ENCODE results near the gene ARSK.

ARSK gene

GRCh38 chr5:95609711-95610110, 54.8 kb downstream of the ARSK start:
- Histone ChIP-seq H3K4me3 (ENCODE audit: low read depth, low read length) (no peak overlapping the region), H3K27me3 (ENCODE audit: insufficient read depth, low read depth, severe bottlenecking) (no peaks in the 10 kb centered on the region), H3K36me3 (no peaks in the 10 kb centered on the region), H3K27ac (no peak overlapping the region), H3K9me3 (ENCODE audit: severe bottlenecking) (no peaks in the 10 kb centered on the region)
- no peak for TF ChIP-seq CTCF (IDR thresholded peaks at IDR 0.05; ENCODE audit: low read depth, low read length)
- no peak for DNase-seq

GRCh38 chr5:95610546-95610945, 55.6 kb downstream of the ARSK start:
- Histone ChIP-seq H3K9me3 (ENCODE audit: severe bottlenecking) (no peaks in the 10 kb centered on the region), H3K27me3 (ENCODE audit: insufficient read depth, low read depth, severe bottlenecking) (no peaks in the 10 kb centered on the region), H3K4me3 (ENCODE audit: low read depth, low read length) (no peak overlapping the region), H3K27ac (no peak overlapping the region), H3K36me3 (no peaks in the 10 kb centered on the region)
- TF ChIP-seq CTCF (IDR thresholded peaks at IDR 0.05; ENCODE audit: low read depth, low read length): no peak
- DNase-seq: no peak

- no peak for DNase-seq
- H3K36me3 ChIP-seq: no peaks in the 10 kb centered on the region
- H3K27me3 ChIP-seq (ENCODE audit: insufficient read depth, low read depth, severe bottlenecking): no peaks in the 10 kb centered on the region
- TF ChIP-seq CTCF (IDR thresholded peaks at IDR 0.05; ENCODE audit: low read depth, low read length): no peak
- no peak overlapping the region for H3K4me3 ChIP-seq (ENCODE audit: low read depth, low read length)
- no peaks in the 10 kb centered on the region for H3K9me3 ChIP-seq (ENCODE audit: severe bottlenecking)
- no peak overlapping the region for H3K27ac ChIP-seq
Measured at GRCh38 chr5:95611396-95611795, 56.5 kb downstream of the ARSK start.

- no peak for TF ChIP-seq CTCF (IDR thresholded peaks at IDR 0.05; ENCODE audit: low read depth, low read length)
- DNase-seq: no peak
- no peaks in the 10 kb centered on the region for H3K27me3 ChIP-seq (ENCODE audit: insufficient read depth, low read depth, severe bottlenecking)
Measured at GRCh38 chr5:95613514-95613913, 58.6 kb downstream of the ARSK start.

GRCh38 chr5:95615164-95615467, 60.2 kb downstream of the ARSK start:
- Histone ChIP-seq H3K4me3 (ENCODE audit: low read depth, low read length) (no peak overlapping the region), H3K27me3 (ENCODE audit: insufficient read depth, low read depth, severe bottlenecking) (no peaks in the 10 kb centered on the region), H3K27ac (no peak overlapping the region), H3K9me3 (ENCODE audit: severe bottlenecking) (no peaks in the 10 kb centered on the region), H3K36me3 (no peaks in the 10 kb centered on the region)
- TF ChIP-seq CTCF (IDR thresholded peaks at IDR 0.05; ENCODE audit: low read depth, low read length): no peak
- DNase-seq: no peak

More at GRCh38 chr5:95613514-95613913, 58.6 kb downstream of the ARSK start:
- no peak overlapping the region for H3K27ac ChIP-seq
- H3K9me3 ChIP-seq (ENCODE audit: severe bottlenecking): no peaks in the 10 kb centered on the region
- no peaks in the 10 kb centered on the region for H3K36me3 ChIP-seq
- H3K4me3 ChIP-seq (ENCODE audit: low read depth, low read length): no peak overlapping the region

- DNase-seq: no peak
- H3K4me3 ChIP-seq (ENCODE audit: low read depth, low read length): no peak overlapping the region
- no peaks in the 10 kb centered on the region for H3K9me3 ChIP-seq (ENCODE audit: severe bottlenecking)
- H3K27ac ChIP-seq: no peak overlapping the region
- H3K27me3 ChIP-seq (ENCODE audit: insufficient read depth, low read depth, severe bottlenecking): no peaks in the 10 kb centered on the region
- no peaks in the 10 kb centered on the region for H3K36me3 ChIP-seq
- TF ChIP-seq CTCF (IDR thresholded peaks at IDR 0.05; ENCODE audit: low read depth, low read length): no peak
Measured at GRCh38 chr5:95617057-95617456, 62.2 kb downstream of the ARSK start.

Measured in WERI-Rb-1 (cell line).